H1 (cell line): ENCODE data around the gene TEX14. TPM values are rescaled to one million over a fixed set of nuclear protein-coding genes. Genes with fewer than 3 reads are reported as not detected.
A peak's percentile ranks its signal among the peaks of the same experiment; 100 is the strongest.

Experiments used
- CTCF ChIA-PET: fragments of 300-600 bp; sonication (Branson Sonifier 250); formaldehyde crosslinking; loops from one replicate; lab custom pipeline; 2021; ENCODE audit not compliant: partially characterized antibody; lab: Charles Lee
- POLR2A ChIA-PET: fragments of 300-600 bp; sonication (Branson Sonifier 250); formaldehyde crosslinking; loops from one replicate; lab custom pipeline; 2021; ENCODE audit warnings: inconsistent platforms; ENCODE audit not compliant: partially characterized antibody; lab: Charles Lee
- DNase-seq, 2 experiments: peaks; one replicate each; pipeline versions ENCODE4 v3.0.0 to v3.0.0-alpha.2; 2010 to 2022; ENCODE audit warnings: low spot score in 2 of 2, low read depth in 1 of 2, mixed read lengths in 1 of 2
- FAIRE-seq: peaks from 2 replicates; lab custom pipeline; 2011; peaks lifted over from hg19 to GRCh38; lab: Jason Lieb, UNC
- H2AFZ ChIP-seq: 2 replicates; pipeline ENCODE4 v1.8.1; 2012; ENCODE audit warnings: low read length, inconsistent platforms
- H2AK5ac ChIP-seq: 2 replicates; pipeline ENCODE4 v1.6.1; 2013; ENCODE audit warnings: low read depth, low read length
- H2BK120ac ChIP-seq: replicated peaks from 2 replicates; pipeline ENCODE3; 2013; ENCODE audit warnings: low read depth, low read length, inconsistent platforms
- H2BK12ac ChIP-seq: 2 replicates; pipeline ENCODE4 v1.6.1; 2013; ENCODE audit warnings: low read depth, low read length
- H2BK15ac ChIP-seq: 2 replicates; pipeline ENCODE4 v1.6.1; 2013; ENCODE audit warnings: low read length
- H2BK20ac ChIP-seq: 2 replicates; pipeline ENCODE4 v1.6.1; 2013; ENCODE audit warnings: low read length
- H2BK5ac ChIP-seq: 2 replicates; pipeline ENCODE4 v1.6.1; 2013; ENCODE audit warnings: low read depth, low read length
- H3K14ac ChIP-seq: 2 replicates; pipeline ENCODE4 v1.6.1; 2013; ENCODE audit warnings: inconsistent platforms; ENCODE audit not compliant: insufficient read length
- H3K18ac ChIP-seq: 2 replicates; pipeline ENCODE4 v1.6.1; 2013; ENCODE audit warnings: low read length; ENCODE audit errors: extremely low read depth
- H3K23ac ChIP-seq: 2 replicates; pipeline ENCODE4 v1.6.1; 2013; ENCODE audit warnings: inconsistent platforms; ENCODE audit not compliant: insufficient read length
- H3K23me2 ChIP-seq: 2 replicates; pipeline ENCODE4 v1.6.1; 2013; ENCODE audit warnings: low read depth, low read length
- H3K27ac ChIP-seq: 2 replicates; pipeline ENCODE4 v1.6.1; 2011; ENCODE audit warnings: low read depth, low read length, inconsistent platforms
- H3K27me3 ChIP-seq, 4 experiments: replicated peaks in 1 of 4; 1 replicate in 1 of 4; 2 replicates in 3 of 4; pipeline versions ENCODE4 v1.6.1 to v1.8.1; 2011 to 2013; ENCODE audit warnings: low read length in 3 of 4, mild to moderate bottlenecking in 3 of 4, inconsistent platforms in 2 of 4, mixed read lengths in 2 of 4, moderate library complexity in 1 of 4; ENCODE audit not compliant: control insufficient read depth in 3 of 4, insufficient read depth in 3 of 4; ENCODE audit errors: extremely low read depth in 1 of 4
- H3K36me3 ChIP-seq, 4 experiments: 2 replicates each; pipeline versions ENCODE4 v1.6.1 to v1.8.1; 2011 to 2013; ENCODE audit warnings: mild to moderate bottlenecking in 4 of 4, low read length in 3 of 4, moderate library complexity in 2 of 4, control low read depth in 1 of 4, inconsistent platforms in 1 of 4; ENCODE audit not compliant: insufficient read depth in 4 of 4, control insufficient read depth in 2 of 4
- H3K4ac ChIP-seq: replicated peaks from 2 replicates; pipeline ENCODE3; 2013; ENCODE audit warnings: low read length, low read depth, mixed read lengths, inconsistent platforms; ENCODE audit not compliant: insufficient read length
- H3K4me1 ChIP-seq, 4 experiments: replicated peaks in 1 of 4; 1 replicate in 1 of 4; 2 replicates in 3 of 4; pipeline versions ENCODE4 v1.6.1 to v1.8.1; 2011 to 2013; ENCODE audit warnings: low read length in 3 of 4, inconsistent platforms in 2 of 4, mixed read lengths in 1 of 4; ENCODE audit not compliant: insufficient read depth in 4 of 4, control insufficient read depth in 3 of 4
- H3K4me2 ChIP-seq, 2 experiments: 2 replicates each; pipeline versions ENCODE4 v1.6.1 to v1.8.1; 2011 to 2013; ENCODE audit warnings: low read depth in 2 of 2, low read length in 2 of 2, control low read depth in 1 of 2, inconsistent platforms in 1 of 2, mild to moderate bottlenecking in 1 of 2; ENCODE audit not compliant: insufficient read depth in 1 of 2
- H3K4me3 ChIP-seq, 4 experiments: fragments of 200-600, 300-600 bp in 1 of 4; sonication (generic), shearing (Covaris generic), sonication (Bioruptor Twin) in 1 of 4; 2 replicates each; pipeline versions ENCODE4 v1.5.1 to v1.8.1; 2011 to 2016; ENCODE audit warnings: low read length in 4 of 4, low read depth in 3 of 4, control low read depth in 2 of 4, inconsistent platforms in 2 of 4, mild to moderate bottlenecking in 2 of 4, mixed read lengths in 1 of 4, moderate library complexity in 1 of 4; ENCODE audit not compliant: insufficient read depth in 2 of 4; ENCODE audit errors: extremely low read depth in 1 of 4
- H3K56ac ChIP-seq: replicated peaks from 2 replicates; pipeline ENCODE3; 2013; ENCODE audit warnings: low read depth, mild to moderate bottlenecking, mixed read lengths, low read length, inconsistent platforms; ENCODE audit not compliant: insufficient read length
- H3K79me1 ChIP-seq: 2 replicates; pipeline ENCODE4 v1.6.1; 2013; ENCODE audit warnings: low read depth, low read length, control low read depth
- H3K79me2 ChIP-seq, 2 experiments: 2 replicates each; pipeline versions ENCODE4 v1.6.1 to v1.8.1; 2012 to 2013; ENCODE audit warnings: low read length in 2 of 2, mild to moderate bottlenecking in 2 of 2, inconsistent platforms in 1 of 2; ENCODE audit not compliant: insufficient read depth in 2 of 2, control insufficient read depth in 1 of 2
- H3K9ac ChIP-seq, 4 experiments: replicated peaks in 1 of 4; 1 replicate in 1 of 4; 2 replicates in 3 of 4; pipeline versions ENCODE4 v1.6.1 to v1.8.1; 2011 to 2013; ENCODE audit warnings: low read depth in 3 of 4, low read length in 3 of 4, control low read depth in 2 of 4, mild to moderate bottlenecking in 2 of 4, moderate library complexity in 2 of 4, inconsistent platforms in 1 of 4; ENCODE audit errors: extremely low read depth in 1 of 4
- H3K9me3 ChIP-seq, 2 experiments: 2 replicates each; pipeline versions ENCODE4 v1.6.1 to v1.8.1; 2012 to 2013; ENCODE audit warnings: mild to moderate bottlenecking in 2 of 2, moderate library complexity in 2 of 2, control low read depth in 1 of 2, inconsistent platforms in 1 of 2, low read depth in 1 of 2, low read length in 1 of 2, mixed read lengths in 1 of 2; ENCODE audit not compliant: insufficient read depth in 2 of 2
- H4K20me1 ChIP-seq, 2 experiments: replicated peaks in 1 of 2; 2 replicates each; pipeline versions ENCODE3 to v1.8.1; 2011 to 2013; ENCODE audit warnings: inconsistent platforms in 2 of 2, low read length in 2 of 2, mild to moderate bottlenecking in 1 of 2; ENCODE audit not compliant: insufficient read depth in 2 of 2, control insufficient read depth in 1 of 2
- H4K5ac ChIP-seq: 2 replicates; pipeline ENCODE4 v1.6.1; 2013; ENCODE audit warnings: low read length, low read depth, mixed read lengths, inconsistent platforms; ENCODE audit not compliant: insufficient read length
- H4K8ac ChIP-seq: 2 replicates; pipeline ENCODE4 v1.8.0; 2013; ENCODE audit warnings: mild to moderate bottlenecking, moderate library complexity, low read length, inconsistent platforms; ENCODE audit not compliant: insufficient read depth; ENCODE audit errors: extremely low read depth
- H4K91ac ChIP-seq: replicated peaks from 2 replicates; pipeline ENCODE3; 2013; ENCODE audit warnings: low read length, mixed read lengths, inconsistent platforms; ENCODE audit not compliant: insufficient read length
- CHD1 ChIP-seq: IDR thresholded peaks from 2 replicates; pipeline ENCODE4 v1.6.1; 2012; ENCODE audit warnings: low read depth, low read length, improper control_type of control experiment
- CHD2 ChIP-seq: IDR thresholded peaks from 2 replicates; pipeline ENCODE4 v1.6.1; 2012; ENCODE audit warnings: low read length, improper control_type of control experiment
- CTCF ChIP-seq, 3 experiments: IDR thresholded peaks; 1 replicate in 2 of 3; 2 replicates in 1 of 3; pipeline versions ENCODE4 v1.5.1 to v1.6.1; 2011; ENCODE audit warnings: low read length in 3 of 3, mild to moderate bottlenecking in 3 of 3, inconsistent platforms in 2 of 3, low read depth in 1 of 3, moderate library complexity in 1 of 3; ENCODE audit not compliant: insufficient read depth in 1 of 3; ENCODE audit errors: control extremely low read depth in 1 of 3
- E2F6 ChIP-seq: IDR thresholded peaks from 2 replicates; pipeline ENCODE4 v1.6.1; 2012; ENCODE audit warnings: inconsistent platforms
- MAX ChIP-seq: IDR thresholded peaks from 2 replicates; pipeline ENCODE4 v1.6.1; 2012; ENCODE audit warnings: inconsistent platforms
- RAD21 ChIP-seq, 2 experiments: IDR thresholded peaks in 1 of 2; conservative IDR thresholded peaks in 1 of 2; 2 replicates each; pipeline ENCODE4 v1.6.1; 2011; ENCODE audit warnings: low read depth in 2 of 2, low read length in 2 of 2, improper control_type of control experiment in 1 of 2, inconsistent platforms in 1 of 2, mild to moderate bottlenecking in 1 of 2, moderate library complexity in 1 of 2
- SP1 ChIP-seq: IDR thresholded peaks from 2 replicates; pipeline ENCODE4 v1.6.1; 2011; ENCODE audit warnings: low read depth, low read length
- TBP ChIP-seq: IDR thresholded peaks from 2 replicates; pipeline ENCODE4 v1.6.1; 2011; ENCODE audit warnings: low read depth, low read length, improper control_type of control experiment
- WGBS, 2 experiments: shearing (Covaris generic) in 1 of 2; methylation state at CpG; one replicate each; pipeline versions ENCODE4 v1.1.6 to v1.1.7; 2013 to 2015; ENCODE audit warnings: low lambda C conversion rate in 2 of 2, mixed read lengths in 2 of 2, inconsistent platforms in 1 of 2, low coverage in 1 of 2, missing lambda C conversion rate in 1 of 2; ENCODE audit not compliant: insufficient replicate concordance in 2 of 2, insufficient coverage in 1 of 2, insufficient read length in 1 of 2; ENCODE audit errors: extremely low coverage in 1 of 2, missing lambda C conversion rate in 1 of 2; 5-methylcytosine and 5-hydroxymethylcytosine counted together
- polyA plus RNA-seq, 7 experiments: library from polyadenylated mRNA; depleted of rRNA in 3 of 7; stranded (reverse) in 5 of 7; unstranded in 2 of 7; fragments of >200 nt in 5 of 7; fragments of 200-250 nt in 2 of 7; gene quantifications; 1 replicate in 5 of 7; 2 replicates in 1 of 7; 4 replicates in 1 of 7; pipeline versions ENCODE4 v1.2.1 to v1.2.3, GENCODE V29; 2011 to 2013; ENCODE audit warnings: missing spikeins in 2 of 7, mixed read lengths in 2 of 7
- total RNA-seq: library from RNA; stranded (reverse); fragmentation: NEBNext Ultra II Directional; extraction: Animal tissue kit (Norgen Biotek cat#: 25700); gene quantifications from 2 replicates; pipeline ENCODE4 v1.2.1, GENCODE V29; 2021

The TEX14 gene
- total and polyA plus RNA-seq, 2 of the 8 experiments (the other 6 are each of a cell fraction or from before 2014, with no cell fraction given): 0.83 to 2.5 TPM

GRCh38 chr17:58520843-58521430, 170.9 kb downstream of the TEX14 start:
- TF ChIP-seq CHD2 (no peak), RAD21 (IDR thresholded peaks at IDR 0.05 in 1 of 2, conservative IDR thresholded peaks at IDR 0.05 in 1 of 2; ENCODE audit: low read depth in 2 of 2, low read length in 2 of 2) (peak; percentile 58 to 68), MAX (0 out of 2 replicates have a peak, but pooled peaks have one; percentile 26), CTCF (IDR thresholded peaks at IDR 0.05; ENCODE audit: control extremely low read depth in 1 of 3, insufficient read depth in 1 of 3, low read depth in 1 of 3, low read length in 3 of 3) (peak; percentile 63 to 87 (median 79)), E2F6 (no peak), CHD1 (no peak), TBP (no peak), SP1 (no peak)
- TF ChIP-seq, all 59 proteins: peak for 3
- Histone ChIP-seq H3K56ac (no peak overlapping the region), H3K4ac (no peak overlapping the region), H3K4me3 (no peak overlapping the region), H2BK12ac (no peak overlapping the region), H3K27ac (no peak overlapping the region), H3K18ac (no peak overlapping the region), H3K9ac (no peak overlapping the region; a peak in 2 of 7 replicates), H3K14ac (no peak overlapping the region), H4K8ac (no peak overlapping the region), H2BK20ac (no peak overlapping the region), H3K23me2 (peaks cover 8% of the 10 kb centered on the region), H2BK15ac (no peak overlapping the region), H4K20me1 (no peaks in the 10 kb centered on the region), H3K79me2 (peaks cover 0 to 9% of the 10 kb centered on the region in 2 experiments; a peak in 2 of 4 replicates), H3K9me3 (no peaks in the 10 kb centered on the region), H2BK120ac (no peak overlapping the region), H2AK5ac (no peak overlapping the region), H3K79me1 (peaks cover 4% of the 10 kb centered on the region), H3K4me1 (peaks cover 0 to 6% (median 3%) of the 10 kb centered on the region in 4 experiments; a peak in 6 of 7 replicates), H3K36me3 (no peaks in the 10 kb centered on the region), H4K91ac (no peak overlapping the region), H3K23ac (no peak overlapping the region), H2AFZ (peak overlapping the region; percentile 48; the same call in 1 of the 2 replicates), H3K4me2 (no peak overlapping the region), H2BK5ac (no peak overlapping the region), H3K27me3 (no peaks in the 10 kb centered on the region), H4K5ac (no peak overlapping the region)
- peak; percentile 45 for FAIRE-seq
- peak in 1 of 2 experiments; percentile 62 for DNase-seq
- ChIA-PET POLR2A (interaction anchor here (0.5 to 4.6 kb wide), 7 partner anchors 11 to 194 kb away, joined by 3 to 42 read pairs (median 4); no protein-coding TSS in a partner anchor), CTCF (interaction anchor here (0.6 to 7.5 kb wide), 25 partner anchors 9 to 951 kb away, joined by 3 to 163 read pairs (median 3); a partner anchor contains a TSS)
- 61% methylated on average over 15 of the region's 15 CpGs; no CpG with 5 or more reads in 1 of the 2 experiments for WGBS, 2 experiments
